PC-9 (cell line): ENCODE data around the gene FBXL17.

Experiments
- CTCF ChIP-seq: fragments of 200-600 bp; sonication (generic); conservative IDR thresholded peaks from 2 replicates; pipeline ENCODE4 v1.6.1; 2017; ENCODE audit warnings: mixed run types, antibody characterized with exemption, mild to moderate bottlenecking, moderate library complexity
- EZH2 ChIP-seq: fragments of 200-600 bp; sonication (generic); IDR thresholded peaks from 2 replicates; pipeline ENCODE4 v1.8.0; 2017; ENCODE audit warnings: antibody characterized with exemption, low read depth

- no peak for TF ChIP-seq CTCF
- TF ChIP-seq EZH2: no peak
These were observed 400.8 kb downstream of the FBXL17 start for GRCh38 chr5:107980923-107981692.
